ENCODE results near the gene PRRC1. TPM values are rescaled to one million over a fixed set of nuclear protein-coding genes. Genes with fewer than 3 reads are reported as not detected.

PRRC1 gene
- total and polyA plus RNA-seq, 2 experiments from 2014 or later, result 64.7 to 70.7 TPM

DNA sequence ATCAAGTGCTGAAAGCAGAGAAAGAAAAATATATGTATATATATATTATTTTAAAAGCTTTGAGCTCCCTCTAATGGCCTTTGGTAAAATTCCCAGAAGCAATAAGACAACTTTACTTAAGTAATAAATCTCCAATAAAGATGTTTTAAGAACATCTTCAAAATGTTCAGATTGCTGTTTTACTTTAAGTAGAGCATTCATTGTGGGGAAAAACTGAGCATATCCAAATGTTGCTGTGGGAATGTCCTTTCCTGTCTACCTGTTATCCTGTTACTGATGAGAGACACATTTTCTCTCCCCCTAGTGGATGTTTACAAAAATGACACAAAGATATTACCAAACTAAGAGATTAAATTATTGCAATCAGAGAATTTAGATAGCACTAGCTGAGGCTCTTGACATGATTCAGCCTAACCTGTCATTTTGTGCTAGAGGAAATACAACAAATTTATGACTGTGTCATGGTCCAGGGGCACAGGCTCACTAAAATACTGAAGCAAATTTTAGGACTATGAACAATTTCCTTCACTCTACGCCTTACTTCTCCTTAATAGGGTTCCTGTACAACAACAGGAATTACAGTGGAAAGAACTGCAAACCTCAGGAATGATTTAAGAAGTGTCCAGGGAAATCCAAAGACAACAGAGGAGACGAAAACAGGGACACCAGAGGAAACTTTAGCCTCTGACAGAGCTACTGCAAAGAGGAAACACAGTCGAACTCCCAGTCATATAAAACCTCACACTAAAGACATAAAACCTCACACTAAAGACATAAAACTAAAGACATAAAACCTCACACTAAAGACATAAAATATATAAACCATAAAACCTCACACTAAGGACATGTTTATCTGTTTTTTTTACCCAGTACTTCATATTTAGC is 24.3 kb upstream of the PRRC1 start:
- Histone ChIP-seq H3K4me3 (no peak overlapping the region), H3K27me3 (ENCODE audit: insufficient read depth) (no peaks in the 10 kb centered on the region), H3K9me2 (ENCODE audit: insufficient read depth) (no peaks in the 10 kb centered on the region), H4K20me1 (replicated peaks; ENCODE audit: insufficient read depth) (no peaks in the 10 kb centered on the region), H3K27ac (ENCODE audit: low read depth) (no peak overlapping the region), H3K36me3 (ENCODE audit: insufficient read depth) (no peaks in the 10 kb centered on the region), H3K4me2 (no peak overlapping the region), H3F3A (replicated peaks; ENCODE audit: low read depth) (no peaks in the 10 kb centered on the region), H2AFZ (no peak overlapping the region), H3K79me2 (replicated peaks; ENCODE audit: insufficient read depth) (no peaks in the 10 kb centered on the region), H3K4me1 (ENCODE audit: insufficient read depth) (no peaks in the 10 kb centered on the region)
- peaks cover 12% of the 10 kb centered on the region; the same call in 2 of the 3 replicates for H3K9me3 Mint-ChIP-seq
- no peaks in the 10 kb centered on the region for H3K27me3 Mint-ChIP-seq (ENCODE audit: insufficient read depth, low read depth, poor library complexity)
- TF ChIP-seq ZNF114 (CRISPR knock-in tag; IDR thresholded peaks at IDR 0.05) (no peak), ZNF331 (CRISPR knock-in tag; IDR thresholded peaks at IDR 0.05; ENCODE audit: low read depth) (no peak), CREB1 (CRISPR knock-in tag; IDR thresholded peaks at IDR 0.05; ENCODE audit: low read depth) (no peak), EZH2 (IDR thresholded peaks at IDR 0.05; ENCODE audit: low read depth, unreplicated experiment) (no peak)
- TF ChIP-seq, protein P1, sequence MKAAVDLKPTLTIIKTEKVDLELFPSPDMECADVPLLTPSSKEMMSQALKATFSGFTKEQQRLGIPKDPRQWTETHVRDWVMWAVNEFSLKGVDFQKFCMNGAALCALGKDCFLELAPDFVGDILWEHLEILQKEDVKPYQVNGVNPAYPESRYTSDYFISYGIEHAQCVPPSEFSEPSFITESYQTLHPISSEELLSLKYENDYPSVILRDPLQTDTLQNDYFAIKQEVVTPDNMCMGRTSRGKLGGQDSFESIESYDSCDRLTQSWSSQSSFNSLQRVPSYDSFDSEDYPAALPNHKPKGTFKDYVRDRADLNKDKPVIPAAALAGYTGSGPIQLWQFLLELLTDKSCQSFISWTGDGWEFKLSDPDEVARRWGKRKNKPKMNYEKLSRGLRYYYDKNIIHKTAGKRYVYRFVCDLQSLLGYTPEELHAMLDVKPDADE (IDR thresholded peaks at IDR 0.05), result no peak
- TF ChIP-seq, protein P2, sequence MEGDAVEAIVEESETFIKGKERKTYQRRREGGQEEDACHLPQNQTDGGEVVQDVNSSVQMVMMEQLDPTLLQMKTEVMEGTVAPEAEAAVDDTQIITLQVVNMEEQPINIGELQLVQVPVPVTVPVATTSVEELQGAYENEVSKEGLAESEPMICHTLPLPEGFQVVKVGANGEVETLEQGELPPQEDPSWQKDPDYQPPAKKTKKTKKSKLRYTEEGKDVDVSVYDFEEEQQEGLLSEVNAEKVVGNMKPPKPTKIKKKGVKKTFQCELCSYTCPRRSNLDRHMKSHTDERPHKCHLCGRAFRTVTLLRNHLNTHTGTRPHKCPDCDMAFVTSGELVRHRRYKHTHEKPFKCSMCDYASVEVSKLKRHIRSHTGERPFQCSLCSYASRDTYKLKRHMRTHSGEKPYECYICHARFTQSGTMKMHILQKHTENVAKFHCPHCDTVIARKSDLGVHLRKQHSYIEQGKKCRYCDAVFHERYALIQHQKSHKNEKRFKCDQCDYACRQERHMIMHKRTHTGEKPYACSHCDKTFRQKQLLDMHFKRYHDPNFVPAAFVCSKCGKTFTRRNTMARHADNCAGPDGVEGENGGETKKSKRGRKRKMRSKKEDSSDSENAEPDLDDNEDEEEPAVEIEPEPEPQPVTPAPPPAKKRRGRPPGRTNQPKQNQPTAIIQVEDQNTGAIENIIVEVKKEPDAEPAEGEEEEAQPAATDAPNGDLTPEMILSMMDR (conservative IDR thresholded peaks at IDR 0.05; ENCODE audit: low read depth in 2 of 2), result peak; percentile 63 to 100
- H3K4me1 Mint-ChIP-seq, result no peaks in the 10 kb centered on the region
- H3K4me3 Mint-ChIP-seq, result no peak overlapping the region
- ATAC-seq, result no peak
- peak; percentile 56 for DNase-seq (ENCODE audit: low spot score)
- H3K27ac Mint-ChIP-seq, result no peak overlapping the region
- H3K36me3 Mint-ChIP-seq (ENCODE audit: low read depth), result peaks cover 10% of the 10 kb centered on the region; the same call in 2 of the 3 replicates

DNA sequence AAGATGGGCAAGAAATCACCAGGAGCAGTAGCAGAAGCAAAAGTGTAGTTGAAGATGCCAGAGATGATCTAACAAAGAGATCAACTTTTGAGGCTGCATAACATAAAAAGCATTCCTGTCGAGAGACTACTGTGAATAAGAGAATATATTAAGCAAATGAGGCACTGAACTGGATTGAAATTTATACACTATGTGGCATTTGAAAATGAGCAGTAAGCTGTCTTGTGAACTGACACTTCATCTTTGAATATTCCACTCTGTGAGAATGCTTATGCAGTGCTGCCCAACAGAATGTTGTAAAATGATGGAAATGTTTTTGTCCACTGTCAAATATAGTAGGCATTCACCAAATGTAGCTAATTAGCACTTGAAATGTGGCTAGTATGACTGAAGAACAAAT is 18.9 kb upstream of the PRRC1 start:
- Histone ChIP-seq H4K20me1 (replicated peaks; ENCODE audit: insufficient read depth) (no peaks in the 10 kb centered on the region), H2AFZ (no peak overlapping the region), H3K4me3 (no peak overlapping the region), H3F3A (replicated peaks; ENCODE audit: low read depth) (no peaks in the 10 kb centered on the region), H3K36me3 (ENCODE audit: insufficient read depth) (no peaks in the 10 kb centered on the region), H3K9me2 (ENCODE audit: insufficient read depth) (no peaks in the 10 kb centered on the region), H3K4me1 (ENCODE audit: insufficient read depth) (no peaks in the 10 kb centered on the region), H3K27ac (ENCODE audit: low read depth) (no peak overlapping the region), H3K27me3 (ENCODE audit: insufficient read depth) (no peaks in the 10 kb centered on the region), H3K4me2 (no peak overlapping the region), H3K79me2 (replicated peaks; ENCODE audit: insufficient read depth) (no peaks in the 10 kb centered on the region)
- no peak for DNase-seq (ENCODE audit: low spot score)
- Mint-ChIP-seq H3K4me1 (no peaks in the 10 kb centered on the region; the same call in 1 of the 3 replicates), H3K4me3 (no peak overlapping the region), H3K9me3 (no peaks in the 10 kb centered on the region), H3K27me3 (ENCODE audit: insufficient read depth, low read depth, poor library complexity) (no peaks in the 10 kb centered on the region), H3K27ac (no peak overlapping the region), H3K36me3 (ENCODE audit: low read depth) (no peaks in the 10 kb centered on the region)
- TF ChIP-seq ZNF114 (CRISPR knock-in tag; IDR thresholded peaks at IDR 0.05), result no peak
- TF ChIP-seq POLR2AphosphoS5 (IDR thresholded peaks at IDR 0.05; ENCODE audit: low read depth), result no peak
- TF ChIP-seq NANOG (IDR thresholded peaks at IDR 0.05; ENCODE audit: borderline replicate concordance), result no peak
- TF ChIP-seq JUNB (IDR thresholded peaks at IDR 0.05; ENCODE audit: unreplicated experiment), result no peak
- TF ChIP-seq STAT1 (IDR thresholded peaks at IDR 0.05; ENCODE audit: unreplicated experiment), result no peak
- TF ChIP-seq CREB1 (CRISPR knock-in tag; IDR thresholded peaks at IDR 0.05; ENCODE audit: low read depth), result no peak
- TF ChIP-seq ZNF331 (CRISPR knock-in tag; IDR thresholded peaks at IDR 0.05; ENCODE audit: low read depth), result no peak
- ATAC-seq, result no peak
